Calu3 (cell line): ENCODE data around the gene F10. TPM values are rescaled to one million over a fixed set of nuclear protein-coding genes. Genes with fewer than 3 reads are reported as not detected.

Experiments used
- BruUV-seq: library from RNA; stranded (reverse); fragments of 400-500 nt; replicated peaks from 2 replicates; lab custom pipeline; 2021; lab: Mats Ljungman, UMichigan
- CTCF ChIA-PET: fragments of 300-600 bp; sonication (Branson Sonifier 250); formaldehyde crosslinking; loops from one replicate; lab custom pipeline; 2022; ENCODE audit warnings: antibody characterized with exemption; lab: Charles Lee
- DNase-seq: peaks from one replicate; pipeline ENCODE4 v3.0.0; 2022
- H3K27ac Mint-ChIP-seq: one replicate; pipeline ENCODE4 v1.8.0; 2022; ENCODE audit warnings: mixed read lengths; ENCODE audit not compliant: unreplicated experiment
- H3K27me3 Mint-ChIP-seq: one replicate; pipeline ENCODE4 v1.8.0; 2022; ENCODE audit warnings: mixed read lengths; ENCODE audit not compliant: unreplicated experiment
- H3K36me3 Mint-ChIP-seq: one replicate; pipeline ENCODE4 v1.8.0; 2022; ENCODE audit warnings: mild to moderate bottlenecking, moderate library complexity, mixed read lengths; ENCODE audit not compliant: insufficient read depth, unreplicated experiment
- H3K4me1 Mint-ChIP-seq: one replicate; pipeline ENCODE4 v1.8.0; 2022; ENCODE audit warnings: mild to moderate bottlenecking, low read depth, mixed read lengths; ENCODE audit not compliant: unreplicated experiment
- H3K4me3 Mint-ChIP-seq: one replicate; pipeline ENCODE4 v1.8.0; 2022; ENCODE audit warnings: mild to moderate bottlenecking, low read depth, moderate library complexity, mixed read lengths; ENCODE audit not compliant: unreplicated experiment
- H3K9me3 Mint-ChIP-seq: one replicate; pipeline ENCODE4 v1.8.0; 2022; ENCODE audit warnings: low read depth, mixed read lengths; ENCODE audit not compliant: unreplicated experiment
- intact Hi-C: fragments of 100-400 bp; cut with micrococcal nuclease; formaldehyde crosslinking; loops from one replicate; pipeline ENCODE4 v1.10.0; 2022; ENCODE audit not compliant: unreplicated experiment
- total RNA-seq: library from RNA; stranded (reverse); gene quantifications from 2 replicates; pipeline ENCODE4 v1.2.3, GENCODE V29; 2022
- TF ChIP-seq, protein P1 (sequence below): fragments of 200-600 bp; IDR thresholded peaks from one replicate; pipeline ENCODE4 v1.8.0; 2022; ENCODE audit warnings: antibody characterized with exemption; ENCODE audit not compliant: unreplicated experiment

The F10 gene
- total RNA-seq, 1 experiment from 2014 or later: not detected

DNA sequence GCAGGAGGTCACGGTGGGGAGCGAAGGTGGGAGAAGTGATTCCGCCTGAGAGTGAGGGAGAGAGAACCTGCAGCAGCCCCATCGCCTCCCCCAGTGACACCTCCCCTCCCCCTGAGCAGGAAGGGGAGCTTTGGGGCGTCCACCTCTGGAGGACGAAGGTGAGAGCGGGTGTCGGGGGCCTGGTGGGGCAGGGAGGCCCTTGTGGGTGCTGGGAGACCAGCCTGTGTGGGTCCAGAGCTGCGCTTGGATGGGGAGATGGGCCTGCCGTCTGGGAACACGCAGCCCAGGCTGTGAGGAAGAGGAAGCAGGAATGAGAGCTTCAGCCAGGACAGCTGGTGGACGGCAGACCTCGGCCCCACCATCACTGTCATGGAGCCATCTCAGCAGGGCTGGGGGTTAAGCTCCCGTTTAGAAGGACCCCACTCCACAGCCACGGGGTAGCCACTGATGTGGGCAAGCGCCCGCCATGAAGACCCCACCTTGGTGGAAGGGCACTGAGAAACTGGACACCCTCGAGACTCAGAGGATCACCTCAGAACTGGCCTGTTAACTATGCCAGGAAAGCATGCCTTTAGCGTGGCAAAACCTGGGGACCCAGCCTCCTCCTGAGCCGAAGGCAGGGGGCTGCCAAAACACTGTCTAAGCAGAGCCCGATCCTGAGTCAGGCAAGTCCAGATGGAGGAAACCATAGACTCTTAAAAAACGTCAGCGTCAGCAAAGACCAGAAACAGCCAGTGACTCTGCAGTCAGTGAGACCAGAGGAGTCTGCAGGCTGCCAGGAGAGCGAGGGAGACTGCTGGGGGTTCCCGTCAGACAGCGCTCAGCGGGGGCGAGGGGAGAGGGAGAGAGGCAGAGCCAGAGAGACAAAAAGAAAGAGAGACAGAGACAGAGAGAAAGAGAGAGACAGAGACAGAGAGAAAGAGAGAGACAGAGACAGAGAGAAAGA is 29.4 kb downstream of the F10 start:
- DNase-seq: no peak
- peak overlapping the region; percentile 67 for H3K4me3 Mint-ChIP-seq
- peaks cover 13% of the 10 kb centered on the region for H3K36me3 Mint-ChIP-seq
- TF ChIP-seq, protein P1, sequence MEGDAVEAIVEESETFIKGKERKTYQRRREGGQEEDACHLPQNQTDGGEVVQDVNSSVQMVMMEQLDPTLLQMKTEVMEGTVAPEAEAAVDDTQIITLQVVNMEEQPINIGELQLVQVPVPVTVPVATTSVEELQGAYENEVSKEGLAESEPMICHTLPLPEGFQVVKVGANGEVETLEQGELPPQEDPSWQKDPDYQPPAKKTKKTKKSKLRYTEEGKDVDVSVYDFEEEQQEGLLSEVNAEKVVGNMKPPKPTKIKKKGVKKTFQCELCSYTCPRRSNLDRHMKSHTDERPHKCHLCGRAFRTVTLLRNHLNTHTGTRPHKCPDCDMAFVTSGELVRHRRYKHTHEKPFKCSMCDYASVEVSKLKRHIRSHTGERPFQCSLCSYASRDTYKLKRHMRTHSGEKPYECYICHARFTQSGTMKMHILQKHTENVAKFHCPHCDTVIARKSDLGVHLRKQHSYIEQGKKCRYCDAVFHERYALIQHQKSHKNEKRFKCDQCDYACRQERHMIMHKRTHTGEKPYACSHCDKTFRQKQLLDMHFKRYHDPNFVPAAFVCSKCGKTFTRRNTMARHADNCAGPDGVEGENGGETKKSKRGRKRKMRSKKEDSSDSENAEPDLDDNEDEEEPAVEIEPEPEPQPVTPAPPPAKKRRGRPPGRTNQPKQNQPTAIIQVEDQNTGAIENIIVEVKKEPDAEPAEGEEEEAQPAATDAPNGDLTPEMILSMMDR: no peak
- intact Hi-C loops: no loop called here
- H3K4me1 Mint-ChIP-seq: peaks cover 11% of the 10 kb centered on the region
- peaks cover 32% of the 10 kb centered on the region for H3K27me3 Mint-ChIP-seq
- H3K27ac Mint-ChIP-seq: peak overlapping the region; percentile 67
- CTCF ChIA-PET: interaction anchor here (0.9 kb wide), 1 partner anchor 58 kb away, joined by 3 read pairs; no protein-coding TSS in a partner anchor
- no peaks in the 10 kb centered on the region for H3K9me3 Mint-ChIP-seq
- BruUV-seq: no TSS peak

- Mint-ChIP-seq H3K4me3 (peak overlapping the region; percentile 67), H3K36me3 (peaks cover 13% of the 10 kb centered on the region), H3K27ac (peak overlapping the region; percentile 67), H3K27me3 (peaks cover 33% of the 10 kb centered on the region), H3K4me1 (peaks cover 11% of the 10 kb centered on the region), H3K9me3 (no peaks in the 10 kb centered on the region)
- no peak for DNase-seq
- CTCF ChIA-PET: no interaction called here
- TF ChIP-seq, protein P1: no peak
- intact Hi-C loops: no loop called here
- no TSS peak for BruUV-seq
Measured at GRCh38 chr13:113152691-113152983, 30.0 kb downstream of the F10 start.

GRCh38 chr13:113152984-113153809 is 30.6 kb downstream of the F10 start:
- Mint-ChIP-seq H3K36me3 (peaks cover 13% of the 10 kb centered on the region), H3K4me1 (peaks cover 11% of the 10 kb centered on the region), H3K4me3 (peak overlapping the region; percentile 67), H3K27ac (peak overlapping the region; percentile 67), H3K9me3 (no peaks in the 10 kb centered on the region), H3K27me3 (peaks cover 39% of the 10 kb centered on the region)
- CTCF ChIA-PET: no interaction called here
- peak; percentile 2 for DNase-seq
- TF ChIP-seq, protein P1: no peak
- no TSS peak for BruUV-seq
- intact Hi-C loops: no loop called here

GRCh38 chr13:113153810-113154748 is 31.5 kb downstream of the F10 start:
- H3K4me1 Mint-ChIP-seq: peaks cover 11% of the 10 kb centered on the region
- H3K4me3 Mint-ChIP-seq: peak overlapping the region; percentile 67
- peaks cover 13% of the 10 kb centered on the region for H3K36me3 Mint-ChIP-seq
- CTCF ChIA-PET: no interaction called here
- BruUV-seq: no TSS peak
- H3K27ac Mint-ChIP-seq: no peak overlapping the region
- TF ChIP-seq, protein P1: no peak
- H3K27me3 Mint-ChIP-seq: peaks cover 44% of the 10 kb centered on the region
- intact Hi-C loops: no loop called here
- no peaks in the 10 kb centered on the region for H3K9me3 Mint-ChIP-seq
- DNase-seq: peak; percentile 34
